Motor neuron (in vitro differentiated cells): ENCODE measurements around the gene DCST2. TPM values are rescaled to one million over a fixed set of nuclear protein-coding genes. Genes with fewer than 3 reads are reported as not detected.
A peak's percentile ranks its signal among the peaks of the same experiment; 100 is the strongest.

Experiments used
- ATAC-seq, 8 experiments: fragments of 200-7000 bp; cut with Tn5 transposase; replicated peaks in 6 of 8; 2 replicates each; pipeline ENCODE4 v1.8.0; 2021; ENCODE audit warnings: mild to moderate bottlenecking in 8 of 8, moderate library complexity in 8 of 8
- H3K27ac ChIP-seq, 2 donors: fragments of 250-450 bp; sonication (Bioruptor Pico); 2 replicates each; pipeline ENCODE4 v1.9.0; 2021; ENCODE audit warnings: antibody characterized with exemption in 2 of 2, mild to moderate bottlenecking in 2 of 2, moderate library complexity in 1 of 2
- H3K4me1 ChIP-seq, 2 donors: fragments of 250-450 bp; sonication (Bioruptor Pico); replicated peaks in 1 of 2; 2 replicates each; pipeline ENCODE4 v1.6.1; 2021; ENCODE audit warnings: antibody characterized with exemption in 2 of 2, mild to moderate bottlenecking in 2 of 2, moderate library complexity in 1 of 2
- H3K4me3 ChIP-seq, 5 donors: fragments of 250-450 bp; sonication (Bioruptor Pico); 2 replicates each; pipeline ENCODE4 v1.9.0; 2021; ENCODE audit warnings: antibody characterized with exemption in 5 of 5, mild to moderate bottlenecking in 5 of 5, moderate library complexity in 4 of 5
- WGBS, 10 experiments: fragments of 450-650 bp; shearing (Covaris generic); methylation state at CpG; one replicate each; pipeline ENCODE4 v1.0.0; 2022; 5-methylcytosine and 5-hydroxymethylcytosine counted together
- in situ Hi-C, 9 experiments: fragments of 400-800 bp; cut with MboI; loops; one replicate each; pipeline ENCODE4 v1.15.0; 2021; ENCODE audit warnings: low sequenced_read_pairs in 9 of 9, low pct_unique_long_range_greater_than_20kb in 2 of 9; ENCODE audit not compliant: unreplicated experiment in 9 of 9
- total RNA-seq, 8 experiments: library from RNA; unstranded; fragments of 300-600 nt; gene quantifications; 2 replicates each; pipeline versions ENCODE4 v1.2.3 to v1.2.4, GENCODE V29; 2022

The DCST2 gene
- total RNA-seq = 1 to 10 TPM in 2 of 8 experiments, under 1 TPM in 5, not detected in 1; 0.22 to 2.8 (median 0.78) TPM

DNA sequence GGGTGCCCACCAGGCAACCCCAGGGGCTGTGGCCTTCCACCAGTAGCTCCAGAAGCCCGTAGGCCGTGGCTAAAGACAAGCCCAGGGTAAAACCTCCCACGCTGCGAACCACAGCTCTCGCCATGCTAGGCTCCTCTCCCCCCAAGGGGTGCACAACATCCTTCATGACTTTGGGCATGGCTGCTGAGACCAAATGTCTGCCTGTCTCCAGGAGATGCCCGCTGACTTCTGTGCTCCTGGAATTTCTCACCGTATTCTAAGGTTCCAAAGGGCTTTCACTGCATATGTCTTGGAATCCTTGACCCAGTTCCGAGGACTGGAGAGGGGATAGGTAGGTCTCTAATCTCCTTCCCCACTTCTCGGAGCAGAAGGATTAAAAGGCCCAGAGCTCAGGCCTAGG, at the start of gene DCST2, which contains the start of gene DCST1:
Gene DCST2, minus strand, starts transcription at position 258 of the 400 bp plus-strand sequence. Its CDS starts 80 bp downstream, at position 178.
Gene DCST1, plus strand, starts transcription at position 301 of the 400 bp plus-strand sequence. CDS start 213 bp downstream, outside the sequence.
- Histone ChIP-seq H3K4me3 (no peak within 1 kb of the TSS), H3K4me1 (no peaks in the 10 kb centered on the region), H3K27ac (no peak within 1 kb of the TSS)
- in situ Hi-C loops = no loop called here
- no peak for ATAC-seq
- 80 to 100% (median 88%) methylated on average over 1 to 9 of the region's 9 CpGs; no CpG with 5 or more reads in 2 of the 10 experiments for WGBS, 10 experiments

DNA sequence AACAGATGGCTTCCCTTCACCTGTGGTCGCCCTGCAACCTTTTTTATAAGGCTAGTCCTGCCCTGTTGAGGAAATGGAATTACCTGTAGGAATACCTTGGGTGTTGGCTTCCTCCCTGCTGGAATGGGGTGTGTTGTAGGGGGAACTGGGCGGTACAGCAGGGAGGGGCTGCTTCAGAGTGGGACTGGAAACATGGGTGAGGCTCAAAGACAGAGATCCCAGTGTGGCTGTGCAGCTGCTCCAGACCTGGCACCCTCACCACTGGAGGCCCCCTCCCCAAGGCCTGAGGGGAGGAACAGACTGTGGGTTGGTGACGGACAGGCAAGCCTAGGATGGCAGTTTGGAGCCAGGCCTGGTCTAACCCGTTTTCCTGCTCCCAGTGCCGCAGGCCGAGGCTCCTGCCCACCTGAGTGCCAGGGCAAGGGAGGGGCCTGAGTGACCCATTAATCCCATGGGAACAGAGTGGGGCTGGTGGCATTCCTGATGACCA, 49.5 kb upstream of the DCST2 start:
- in situ Hi-C loops = no loop called here
- 50 to 82% (median 73%) methylated on average over 1 to 6 of the region's 6 CpGs; no CpG with 5 or more reads in 6 of the 10 experiments for WGBS, 10 experiments
- ATAC-seq = no peak
- Histone ChIP-seq H3K4me1 (peaks cover 41 to 44% of the 10 kb centered on the region in 2 donors), H3K27ac (no peak overlapping the region), H3K4me3 (peak overlapping the region in 2 of 5 donors; percentile 60 to 80)

DNA sequence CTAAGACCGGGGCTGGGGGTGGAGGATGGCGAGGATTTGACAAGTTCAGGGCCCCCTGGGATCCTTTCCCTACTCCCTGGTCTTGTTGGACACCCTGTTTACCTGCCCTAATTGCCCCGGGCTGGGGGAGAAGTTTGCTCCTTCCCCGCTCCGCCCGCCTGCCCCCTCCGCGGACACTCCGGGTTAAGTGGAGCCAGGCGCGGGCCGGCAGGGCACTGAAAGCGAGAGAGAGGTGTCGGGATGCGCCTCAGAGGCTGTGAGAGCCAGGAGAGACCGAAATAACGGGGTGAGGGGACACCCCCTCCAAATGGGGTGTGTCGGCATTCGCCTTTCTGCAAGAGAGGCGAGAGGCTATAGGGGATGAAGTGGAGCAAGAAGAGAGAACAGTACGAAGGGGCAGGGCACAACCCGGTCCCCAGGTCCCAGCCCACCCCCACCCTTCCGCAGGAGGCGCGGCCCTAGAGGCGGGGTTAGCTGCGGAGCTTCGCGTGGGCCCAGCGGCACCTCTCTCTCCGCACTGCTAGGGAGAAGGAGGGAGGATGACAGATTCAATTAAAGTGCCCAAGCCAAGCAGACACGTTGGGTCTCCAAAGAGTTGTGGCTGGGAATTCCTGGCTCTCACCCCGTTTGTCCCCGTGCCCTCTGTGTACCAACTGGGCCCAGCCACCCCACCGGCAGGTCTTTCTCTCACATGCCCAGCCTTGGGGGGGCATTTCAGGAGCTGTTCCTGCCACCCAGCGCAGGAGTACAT, 48.9 kb upstream of the DCST2 start:
- Histone ChIP-seq H3K4me3 (peak overlapping the region; percentile 60 to 84 (median 80)), H3K4me1 (peaks cover 42 to 47% of the 10 kb centered on the region in 2 donors), H3K27ac (peak overlapping the region in 1 of 2 donors; percentile 24)
- in situ Hi-C loops = no loop called here
- ATAC-seq = no peak
- 23 to 80% (median 31%) methylated on average over 1 to 6 of the region's 36 CpGs; no CpG with 5 or more reads in 5 of the 10 experiments for WGBS, 10 experiments

DNA sequence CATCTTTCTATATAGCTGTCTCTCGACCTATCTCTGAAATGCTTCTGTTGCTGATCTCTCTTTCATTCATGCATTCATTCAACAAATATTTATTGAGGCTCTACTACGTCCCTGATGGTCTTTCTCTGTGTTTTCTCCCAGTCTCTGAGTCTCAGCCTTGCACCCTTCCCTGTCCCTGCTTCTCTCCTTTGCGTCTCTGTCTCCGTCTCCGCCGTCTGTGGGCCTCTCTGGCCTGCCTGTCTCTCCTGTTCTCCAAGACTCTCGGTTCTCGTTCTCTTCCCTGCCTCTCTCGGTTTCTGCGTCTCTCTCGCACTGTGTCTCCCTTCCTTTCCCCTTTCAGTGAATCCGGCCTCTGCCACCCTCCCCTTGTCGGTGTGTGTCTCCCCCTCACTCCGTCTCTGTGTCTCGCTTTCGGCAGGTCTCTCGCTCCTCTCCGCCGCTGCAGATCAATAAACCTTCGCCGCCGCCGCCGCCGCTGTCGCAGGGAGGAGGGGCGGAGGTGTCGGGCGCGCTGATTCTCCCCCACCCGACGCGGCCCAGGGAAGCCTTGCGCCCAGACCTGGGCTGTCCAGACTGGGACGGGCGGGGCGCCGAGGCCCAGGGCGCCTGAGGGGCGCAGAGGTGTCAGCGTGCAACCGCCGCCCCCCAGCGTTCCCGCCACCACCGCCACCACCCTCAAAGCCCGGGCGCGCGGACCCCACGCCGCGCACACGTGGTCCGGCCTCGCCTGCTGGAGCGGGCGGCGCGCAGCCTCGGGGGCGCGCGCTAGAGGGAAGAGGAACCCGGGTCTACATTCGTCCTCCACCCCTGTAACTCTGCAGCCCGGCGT, 48.1 kb upstream of the DCST2 start:
- H3K27ac ChIP-seq = peak overlapping the region; percentile 23 to 24

DNA sequence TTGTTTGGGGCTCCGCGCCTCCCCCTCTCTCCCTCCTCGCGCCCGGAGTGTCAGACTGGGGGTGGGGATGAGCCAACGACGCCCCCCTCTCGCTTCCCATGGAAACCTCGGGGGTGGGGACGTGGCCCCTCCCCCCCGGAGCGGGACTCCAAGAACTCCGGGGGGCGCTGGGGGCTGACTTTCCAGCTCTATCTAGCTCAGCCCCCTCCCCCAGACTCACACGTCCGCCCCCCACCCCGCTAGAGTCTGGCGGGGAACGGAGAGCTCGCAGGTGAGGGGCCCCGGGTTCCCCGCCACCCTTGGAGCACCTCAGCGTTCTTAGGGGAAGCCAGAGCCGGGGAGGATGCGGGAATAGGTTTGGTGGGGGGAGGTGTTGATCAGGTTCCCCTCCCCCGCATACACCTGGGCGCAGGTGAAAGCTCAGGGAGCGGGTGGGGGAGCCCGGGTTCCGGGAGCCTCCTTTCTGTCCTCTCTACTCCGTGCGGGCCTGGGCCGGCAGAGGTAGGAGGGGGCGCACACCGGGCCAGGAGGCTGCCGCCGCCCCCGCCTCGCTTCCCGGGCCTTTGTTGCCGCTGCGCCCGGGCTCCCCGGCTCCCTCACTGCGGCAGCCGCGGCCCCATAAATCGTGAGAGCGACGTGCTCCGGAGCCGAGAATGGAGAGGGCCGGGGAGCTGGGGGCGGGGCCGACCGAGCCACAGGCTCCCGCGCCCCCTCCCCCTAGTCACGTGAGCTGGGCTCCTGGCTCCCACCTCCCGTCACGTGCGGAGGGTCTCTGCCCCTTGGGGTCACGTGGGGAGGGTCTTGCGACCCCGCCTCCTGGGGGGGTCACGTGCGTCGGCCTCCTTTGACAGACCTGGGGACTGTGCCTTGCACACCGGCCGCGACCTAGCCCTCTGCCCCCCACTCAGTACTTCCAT, 47.0 kb upstream of the DCST2 start:
- Histone ChIP-seq H3K4me3 (peak overlapping the region; percentile 60 to 84 (median 80)), H3K27ac (peak overlapping the region; percentile 92 to 98), H3K4me1 (peaks cover 52% of the 10 kb centered on the region in 2 donors)
- peak in 5 of 8 experiments; percentile 24 to 44 (median 28) for ATAC-seq
- in situ Hi-C loops = no loop called here
- WGBS, 10 experiments = 0% methylated on average over 1 to 8 of the region's 71 CpGs; no CpG with 5 or more reads in 8 of the 10 experiments

More for the DNA sequence above, 48.1 kb upstream of the DCST2 start:
- ATAC-seq = peak in 4 of 8 experiments; percentile 2 to 12 (median 6)
- in situ Hi-C loops = no loop called here
- Histone ChIP-seq H3K4me1 (peaks cover 48 to 50% of the 10 kb centered on the region in 2 donors), H3K4me3 (peak overlapping the region; percentile 60 to 84 (median 80))
- 0 to 24% (median 8%) methylated on average over 1 to 30 of the region's 68 CpGs for WGBS, 10 experiments

DNA sequence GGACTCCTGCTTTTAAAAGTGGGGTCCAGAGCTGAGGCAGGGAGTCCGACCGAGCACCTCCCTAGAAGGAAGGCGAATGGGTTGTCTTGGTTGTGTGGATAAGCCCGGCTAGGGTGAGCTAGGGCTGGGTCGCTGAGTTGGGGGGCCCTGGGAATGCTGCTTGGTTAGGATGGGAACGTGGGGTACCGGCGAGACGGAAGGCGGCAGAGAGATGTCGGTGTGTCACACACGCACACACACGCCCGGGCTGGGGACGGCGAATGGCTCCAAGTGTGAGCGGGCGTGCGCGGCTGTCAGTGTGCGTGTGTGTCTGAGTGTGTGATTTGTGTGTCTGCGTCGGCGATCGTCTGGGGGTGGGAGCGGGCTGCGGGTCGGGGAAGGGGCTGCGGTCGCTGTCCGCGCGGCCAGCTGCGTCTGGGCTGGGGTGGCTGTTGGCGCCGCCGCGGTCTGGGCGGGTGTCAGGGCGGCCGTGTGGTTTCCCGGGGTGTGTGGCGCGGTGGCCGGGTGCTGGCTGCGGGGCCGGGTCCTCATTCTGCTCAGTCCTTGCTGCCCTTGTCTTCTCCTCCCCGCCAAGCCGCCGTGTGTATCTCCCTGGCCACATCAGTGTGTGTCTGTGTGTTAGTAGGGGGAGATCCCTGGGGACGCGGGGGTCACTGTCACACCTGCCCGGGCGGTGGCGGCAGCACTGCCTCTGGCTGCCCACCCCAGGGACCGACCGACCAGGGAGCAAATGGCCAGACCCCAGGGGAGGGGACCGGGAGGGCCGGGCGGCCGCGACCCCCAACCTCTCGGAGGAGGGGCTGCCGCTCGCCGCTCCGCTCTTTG, 46.1 kb upstream of the DCST2 start:
- ATAC-seq = peak in 5 of 8 experiments; percentile 1 to 6 (median 3)
- 0 to 2% (median 0%) methylated on average over 1 to 22 of the region's 67 CpGs; no CpG with 5 or more reads in 5 of the 10 experiments for WGBS, 10 experiments
- peak overlapping the region; percentile 92 to 98 for H3K27ac ChIP-seq
- peaks cover 58 to 59% of the 10 kb centered on the region in 2 donors for H3K4me1 ChIP-seq
- in situ Hi-C loops = no loop called here
- peak overlapping the region; percentile 60 to 84 (median 80) for H3K4me3 ChIP-seq

DNA sequence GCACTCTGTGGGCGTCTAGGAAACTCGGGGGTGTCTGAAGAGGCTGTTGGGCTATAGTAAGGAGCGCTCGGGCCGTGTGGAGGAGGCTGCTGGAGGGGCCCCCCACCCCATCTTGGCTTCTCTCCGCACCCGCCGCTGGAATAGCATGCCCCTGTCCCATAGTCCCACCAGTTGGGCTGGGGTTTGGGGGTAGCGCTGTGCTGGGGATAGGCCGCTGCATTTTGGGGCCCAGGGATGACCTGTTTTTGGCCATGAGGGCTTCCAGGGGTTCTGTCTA, 45.6 kb upstream of the DCST2 start:
- WGBS, 10 experiments = 2% methylated on average over 7 of the region's 10 CpGs; no CpG with 5 or more reads in 9 of the 10 experiments
- peak overlapping the region; percentile 60 to 84 (median 80) for H3K4me3 ChIP-seq
- H3K4me1 ChIP-seq = peaks cover 55 to 56% of the 10 kb centered on the region in 2 donors
- peak in 2 of 8 experiments; percentile 0 to 3 for ATAC-seq
- peak overlapping the region; percentile 92 to 98 for H3K27ac ChIP-seq
- in situ Hi-C loops = no loop called here

DNA sequence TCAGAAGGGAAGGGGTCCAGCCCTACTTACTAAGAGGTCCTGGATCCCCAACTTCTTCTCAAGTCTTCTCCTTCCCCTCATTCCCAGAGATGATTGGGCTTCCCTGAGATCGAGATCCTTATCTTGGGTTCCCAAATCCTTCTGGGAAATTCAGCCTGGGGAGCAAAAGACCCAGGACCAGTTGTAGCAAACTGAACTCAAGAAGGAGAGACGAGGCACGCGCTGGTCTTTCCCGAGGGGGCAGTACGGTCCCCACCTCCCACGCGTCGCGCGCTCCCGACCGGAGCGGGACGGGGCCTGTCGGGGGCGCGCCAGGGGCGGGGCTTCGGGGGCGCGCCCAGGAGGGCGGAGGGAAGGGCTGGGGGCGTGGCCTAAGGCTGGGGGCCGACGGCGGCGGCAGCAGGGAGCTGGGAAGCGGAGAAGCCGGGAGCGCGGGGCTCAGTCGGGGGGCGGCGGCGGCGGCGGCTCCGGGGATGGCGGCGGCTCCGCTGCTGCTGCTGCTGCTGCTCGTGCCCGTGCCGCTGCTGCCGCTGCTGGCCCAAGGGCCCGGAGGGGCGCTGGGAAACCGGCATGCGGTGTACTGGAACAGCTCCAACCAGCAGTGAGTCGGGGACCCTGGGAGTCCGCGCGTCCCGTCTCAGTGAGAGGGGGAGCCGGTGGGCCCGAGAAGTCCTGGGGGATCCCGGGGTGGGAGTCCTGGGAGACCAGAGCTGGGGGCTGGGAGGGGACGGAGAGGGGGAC, 45.1 kb upstream of the DCST2 start, which contains the start of gene EFNA3:
Gene EFNA3, plus strand, starts transcription at position 369 of the 741 bp plus-strand sequence. Its CDS starts 105 bp downstream, at position 474.
- 11 to 60% (median 17%) methylated on average over 1 to 4 of the region's 59 CpGs; no CpG with 5 or more reads in 7 of the 10 experiments for WGBS, 10 experiments
- in situ Hi-C loops = no loop called here
- ATAC-seq = peak; percentile 24 to 64 (median 40)
- Histone ChIP-seq H3K4me3 (peak within 1 kb of the TSS; percentile 60 to 84 (median 80)), H3K27ac (peak within 1 kb of the TSS; percentile 92 to 98), H3K4me1 (peaks cover 51 to 56% of the 10 kb centered on the region in 2 donors)

DNA sequence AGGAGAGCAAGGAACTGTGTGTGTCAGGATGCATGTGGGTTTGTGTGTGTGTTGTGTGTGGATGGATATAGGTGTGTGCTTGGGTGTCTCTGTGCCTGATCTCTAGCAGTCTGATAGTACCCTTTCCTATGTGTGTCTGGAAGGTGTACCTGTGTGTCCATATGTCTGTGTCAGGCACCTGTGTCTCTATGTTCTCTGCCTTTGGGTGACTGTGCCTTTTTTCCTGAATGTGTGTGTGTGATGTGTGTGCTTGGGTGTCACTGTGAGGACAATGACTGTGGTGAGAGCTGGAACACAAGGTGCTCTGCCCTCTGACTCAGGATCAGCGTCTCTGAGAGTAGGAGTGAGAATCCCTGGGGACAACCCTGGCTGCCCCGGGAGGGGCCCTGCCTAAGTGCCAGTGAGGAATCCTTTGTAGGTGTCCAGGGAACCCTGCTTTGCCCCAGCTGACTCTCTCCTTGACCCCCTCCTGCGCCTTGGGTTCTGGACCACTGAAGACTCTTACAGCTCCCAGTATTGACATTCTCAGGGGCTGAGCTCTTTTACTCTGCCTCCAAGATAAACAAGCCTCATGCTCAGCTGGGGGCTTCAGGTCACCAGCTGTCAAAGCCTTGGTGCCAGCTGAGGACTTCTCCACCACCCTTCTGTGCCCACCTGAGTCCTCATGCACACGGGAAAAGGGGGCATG, 44.3 kb upstream of the DCST2 start:
- peak overlapping the region in 1 of 2 donors; percentile 17 for H3K27ac ChIP-seq
- H3K4me1 ChIP-seq = peaks cover 51 to 58% of the 10 kb centered on the region in 2 donors
- in situ Hi-C loops = no loop called here
- WGBS, 10 experiments = 67 to 86% (median 80%) methylated on average over 1 of the region's 4 CpGs; no CpG with 5 or more reads in 7 of the 10 experiments
- ATAC-seq = no peak
- peak overlapping the region in 4 of 5 donors; percentile 60 to 84 (median 72) for H3K4me3 ChIP-seq

DNA sequence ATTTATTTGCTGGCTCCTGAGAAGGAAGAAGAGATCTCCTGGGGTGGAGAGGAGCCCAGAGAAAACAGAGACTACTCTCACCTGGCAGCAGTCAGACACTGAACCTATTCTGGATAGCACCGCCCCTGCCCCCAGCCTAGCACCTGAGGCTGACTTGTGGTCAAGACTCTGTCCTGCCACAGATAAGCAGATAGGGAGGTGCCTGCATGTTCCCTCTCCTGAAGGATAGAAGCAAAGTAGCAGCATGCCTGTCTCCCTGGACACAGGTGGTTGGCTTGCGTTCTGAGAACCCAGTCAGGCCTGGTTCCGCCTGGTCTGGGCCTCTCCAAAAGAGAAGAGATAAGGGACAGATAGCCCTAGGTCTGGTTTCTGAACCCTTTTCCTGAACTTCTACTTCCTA, 43.8 kb upstream of the DCST2 start:
- 80 to 100% (median 97%) methylated on average over 1 to 3 of the region's 3 CpGs; no CpG with 5 or more reads in 4 of the 10 experiments for WGBS, 10 experiments
- in situ Hi-C loops = no loop called here
- no peak overlapping the region for H3K27ac ChIP-seq
- H3K4me1 ChIP-seq = peaks cover 51 to 58% of the 10 kb centered on the region in 2 donors
- ATAC-seq = no peak
- H3K4me3 ChIP-seq = no peak overlapping the region
